Right ventricle myocardium superior (tissue), 1 donor: Measurements from ENCODE around the gene C11orf21. TPM values are rescaled to one million over a fixed set of nuclear protein-coding genes. Genes with fewer than 3 reads are reported as not detected.
"Not testable (repeated sequence)": the region's sequence is repeated elsewhere in the genome, so short reads cannot be mapped to it uniquely, and the experiment has no call there.

Experiments used
- ATAC-seq: fragments of 200-7000 bp; cut with Tn5 transposase; one replicate; pipeline ENCODE4 v1.9.1; 2020; ENCODE audit warnings: mild to moderate bottlenecking; ENCODE audit not compliant: poor library complexity
- DNase-seq: peaks from one replicate; pipeline ENCODE4 v3.0.0-alpha.2; 2020
- intact Hi-C: fragments of 100-400 bp; cut with DNase I; formaldehyde crosslinking; loops from one replicate; pipeline ENCODE4 v1.11.2; 2022
- long read RNA-seq: library from polyadenylated mRNA; unstranded; transcript quantifications from one replicate; pipeline ENCODE4 v2.0.0, GENCODE V29; 2021
- total RNA-seq: library from RNA; stranded (reverse); fragmentation: NEBNext Ultra II Directional; extraction: Animal tissue kit (Norgen Biotek cat#: 25700); gene quantifications from one replicate; pipeline ENCODE4 v1.2.1, GENCODE V29; 2021
- donor health status: DM: no; HTN: yes; CAD: no; lungs with severe emphysema.

Gene C11orf21
- total RNA-seq: 43.6 TPM
- long read RNA-seq, transcript C11orf21-201 (4 exons, 2,956 nt): major isoform, 33 of 134 reads
- long read RNA-seq, partial matches to known transcripts: 25 of 134 reads
- long read RNA-seq, other reads (novel, unspliced or antisense): 75 of 134 reads

DNA sequence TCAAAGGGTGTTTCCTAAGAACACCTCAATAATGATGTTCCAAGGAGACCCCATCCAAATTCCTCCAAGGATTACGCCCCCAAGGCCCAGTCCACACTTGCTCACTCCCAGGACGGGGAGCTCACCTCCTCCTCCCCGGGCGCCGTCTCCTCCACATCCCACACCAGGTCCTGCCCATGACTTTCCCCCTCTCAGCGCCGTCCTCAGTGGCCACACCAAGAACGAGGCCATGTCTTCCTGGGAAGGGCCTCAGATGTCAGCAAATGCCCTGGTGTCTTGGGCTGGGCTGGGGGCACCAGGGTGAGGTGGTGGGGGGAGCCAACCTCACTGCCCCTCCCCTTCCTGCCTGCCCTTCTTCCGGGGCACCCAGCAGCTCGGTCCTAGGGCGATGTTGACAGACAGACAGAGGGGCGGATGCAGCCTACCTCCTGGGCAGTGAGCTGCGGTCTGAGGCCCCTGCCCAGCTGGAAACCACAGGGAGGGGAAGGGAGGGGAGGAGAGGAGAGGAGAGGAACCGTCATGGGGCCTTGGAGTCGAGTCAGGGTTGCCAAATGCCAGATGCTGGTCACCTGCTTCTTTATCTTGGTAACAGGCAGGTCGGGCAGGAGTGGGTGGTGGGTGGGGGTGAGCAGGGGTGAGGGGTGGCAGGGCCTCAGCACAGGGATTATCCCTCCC, at the start of gene C11orf21, which contains the start of gene TSPAN32:
C11orf21 (minus strand) TSS at position 288 of the 675 bp plus-strand sequence; CDS start at position 178, 110 bp downstream.
TSPAN32 (plus strand) TSS at position 383 of the 675 bp plus-strand sequence; CDS start at position 520, 137 bp downstream.
- ATAC-seq (peak; percentile 40), DNase-seq (peak; percentile 80)
- intact Hi-C loops: loop anchor here (10.0 kb wide), 1 partner anchor 223 kb away; no protein-coding TSS in a partner anchor

DNA sequence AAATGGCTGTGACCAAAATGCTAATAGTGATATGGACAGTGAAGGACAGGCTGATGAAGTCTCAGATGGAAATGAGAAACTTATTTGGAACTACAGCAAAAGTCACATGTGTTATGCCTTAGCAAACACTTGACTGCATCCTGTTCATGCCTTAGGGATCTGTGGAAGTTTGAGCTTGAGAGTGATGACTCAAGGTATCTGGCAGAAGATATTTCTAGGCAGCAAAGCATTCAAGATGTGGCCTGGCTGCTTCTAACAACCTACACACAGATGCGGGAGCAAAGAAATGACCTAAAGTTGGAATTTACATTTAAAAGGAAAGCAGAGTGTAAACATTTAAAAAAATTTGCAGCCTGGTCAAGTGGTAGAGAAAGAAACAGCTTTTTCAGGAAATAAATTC, 47.3 kb upstream of the C11orf21 start:
- DNase-seq: no peak
- intact Hi-C loops: no loop called here
- no peak for ATAC-seq

DNA sequence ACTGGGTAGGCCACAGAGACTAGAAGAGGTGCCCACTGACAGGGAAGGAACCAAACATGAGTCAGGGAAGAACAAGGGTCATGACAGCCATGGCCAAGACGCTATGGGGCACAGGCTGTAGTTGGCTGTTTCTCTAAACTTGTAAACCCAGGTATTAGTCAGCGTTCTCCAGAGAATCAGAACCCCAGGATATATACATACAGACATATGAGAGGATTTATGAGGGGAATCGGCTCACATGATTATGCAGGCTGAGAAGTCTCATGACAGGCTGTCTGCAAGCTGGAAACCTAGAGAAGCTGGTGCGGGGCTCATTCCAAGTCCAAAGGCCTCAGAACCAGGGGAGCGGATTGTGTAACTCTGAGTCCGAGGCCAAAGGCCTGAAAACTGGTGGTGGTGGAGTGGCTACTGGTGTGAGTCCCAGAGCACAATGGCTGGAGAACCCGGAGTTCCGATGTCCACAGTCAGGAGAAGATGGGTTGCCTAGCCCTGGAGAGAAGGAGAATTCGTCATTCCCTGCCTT, 45.7 kb upstream of the C11orf21 start:
- intact Hi-C loops: no loop called here
- DNase-seq (no peak), ATAC-seq (no peak)

DNA sequence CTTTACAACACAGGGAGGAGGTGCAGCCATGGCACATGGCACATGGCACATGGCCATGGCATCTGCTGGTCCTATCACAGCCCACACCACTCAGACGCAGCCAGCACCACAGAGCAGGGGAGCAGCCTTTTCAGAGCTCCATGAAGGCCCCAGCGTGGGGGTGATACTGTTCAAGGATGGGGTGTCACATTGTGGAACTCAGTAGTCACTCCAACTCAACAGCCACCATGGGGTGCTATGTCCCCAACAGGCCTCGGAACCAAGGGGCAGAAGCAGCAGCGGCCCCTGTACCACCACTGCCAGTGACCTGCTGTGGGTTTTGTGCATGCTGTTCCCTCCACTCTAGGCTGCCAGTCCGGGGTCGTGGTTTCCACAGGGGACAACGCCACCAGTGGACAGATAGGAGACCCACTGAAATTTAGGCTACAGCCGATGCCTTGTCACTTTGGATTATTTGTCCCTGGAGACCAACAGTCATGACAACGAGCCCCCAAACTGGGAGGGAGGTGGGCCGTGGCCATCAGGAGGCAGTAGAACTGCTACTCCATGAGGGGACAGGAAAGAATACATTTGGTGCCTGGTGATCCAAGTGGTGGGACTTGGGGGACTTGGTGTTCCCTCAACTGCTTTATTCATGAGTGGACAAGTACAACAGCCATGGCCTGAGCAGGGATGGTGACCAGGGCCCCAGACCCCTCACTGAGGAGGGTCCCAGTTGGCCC, 45.0 kb upstream of the C11orf21 start:
- DNase-seq (no peak), ATAC-seq (no peak)
- intact Hi-C loops: no loop called here

DNA sequence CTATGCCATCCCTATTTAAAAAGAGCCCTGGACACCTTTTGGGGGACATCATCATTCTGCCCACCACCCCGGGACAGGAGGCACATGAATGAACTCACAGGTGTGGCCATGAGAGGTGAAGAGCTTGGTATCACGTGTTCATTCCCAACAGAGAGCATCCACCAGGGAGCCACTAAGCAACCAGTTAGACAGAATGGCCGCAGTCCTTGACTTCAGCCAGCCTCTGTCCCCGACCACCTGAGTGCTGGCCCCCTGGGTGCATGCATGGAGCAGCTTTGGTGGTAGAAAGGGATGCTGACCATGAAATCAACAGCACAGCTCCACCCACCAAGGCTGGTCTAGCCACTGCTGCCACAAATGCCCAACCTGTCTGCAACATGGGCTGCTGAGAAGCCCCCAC, 44.3 kb upstream of the C11orf21 start:
- DNase-seq: no peak
- no peak for ATAC-seq
- intact Hi-C loops: no loop called here

DNA sequence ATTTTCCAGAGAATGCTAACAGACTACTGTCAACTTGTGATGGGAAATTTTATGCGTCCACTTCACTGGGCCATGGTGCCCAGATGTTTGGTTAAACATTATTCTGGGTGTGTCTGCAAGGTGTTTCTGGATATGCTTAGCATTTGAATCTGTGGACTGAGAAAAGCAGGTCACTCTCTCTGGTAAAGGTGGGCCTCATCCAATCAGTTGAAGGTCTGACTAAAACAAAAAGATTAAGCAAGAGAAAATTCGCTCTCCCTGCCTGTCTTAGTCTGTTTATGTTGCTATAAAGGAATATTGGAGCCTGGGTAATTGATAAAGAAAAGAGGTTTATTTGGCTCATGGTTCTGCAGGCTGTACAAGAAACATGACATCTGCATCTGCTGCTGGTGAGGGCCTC, 43.3 kb upstream of the C11orf21 start:
- intact Hi-C loops: no loop called here
- no peak for ATAC-seq
- DNase-seq: no peak

DNA sequence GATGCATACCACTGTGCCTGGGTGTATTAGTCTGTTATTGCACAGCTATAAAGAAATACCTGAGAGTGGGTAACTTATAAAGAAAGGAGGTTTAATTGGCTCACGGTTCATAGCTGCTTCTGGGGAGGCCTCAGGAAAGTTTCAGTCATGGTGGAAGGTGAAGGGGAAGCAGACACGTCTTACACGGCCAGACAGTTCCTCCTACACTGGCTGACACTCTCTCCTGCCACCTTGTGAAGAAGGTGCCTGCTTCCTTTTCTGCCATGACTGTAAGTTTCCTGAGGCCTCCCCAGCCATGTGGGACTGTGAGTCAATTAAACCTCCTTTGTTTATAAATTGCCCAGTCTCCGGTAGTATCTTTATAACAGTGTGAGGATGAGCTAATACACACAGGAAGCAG, 41.8 kb upstream of the C11orf21 start:
- intact Hi-C loops: no loop called here
- DNase-seq (no peak), ATAC-seq (no peak)

DNA sequence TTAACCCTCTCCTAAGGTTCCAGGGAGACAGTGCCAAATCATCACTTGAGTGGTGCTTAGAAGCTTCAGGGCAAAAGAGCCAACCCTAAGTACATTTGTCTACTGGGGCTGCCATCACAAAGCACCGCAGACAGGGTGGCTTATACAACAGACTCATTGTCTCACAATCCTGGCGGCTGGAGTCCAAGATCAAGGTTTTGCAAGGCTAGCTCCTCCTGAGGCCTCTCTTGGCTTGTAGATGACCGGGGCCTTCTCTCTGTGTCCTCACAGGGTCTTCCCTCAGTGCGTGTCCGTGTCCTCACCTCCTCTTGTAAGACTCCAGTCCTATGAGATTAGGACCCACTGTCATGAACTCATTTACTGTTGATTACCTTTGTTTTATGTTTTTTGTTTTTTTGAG, 41.3 kb upstream of the C11orf21 start:
- peak; percentile 46 for ATAC-seq
- intact Hi-C loops: no loop called here
- no peak for DNase-seq

DNA sequence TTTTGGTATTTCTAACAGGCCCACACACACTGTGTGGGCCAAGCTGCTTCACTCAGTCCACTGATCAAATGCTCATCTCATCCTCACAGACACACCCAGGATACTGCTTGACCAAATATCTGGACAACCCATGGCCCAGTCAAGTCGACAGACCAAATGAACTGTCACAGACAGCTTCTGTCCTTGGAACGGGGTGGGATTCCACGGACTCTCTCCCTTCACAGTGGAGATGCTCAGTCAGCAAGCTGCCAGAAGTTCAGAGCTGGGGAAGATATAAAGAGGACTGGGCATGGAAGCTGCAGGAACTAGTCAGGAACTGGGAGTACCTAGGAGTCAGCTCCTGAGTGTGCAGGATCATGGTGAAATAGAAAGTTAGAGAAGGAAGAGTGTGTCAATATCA, 40.8 kb upstream of the C11orf21 start:
- intact Hi-C loops: no loop called here

DNA sequence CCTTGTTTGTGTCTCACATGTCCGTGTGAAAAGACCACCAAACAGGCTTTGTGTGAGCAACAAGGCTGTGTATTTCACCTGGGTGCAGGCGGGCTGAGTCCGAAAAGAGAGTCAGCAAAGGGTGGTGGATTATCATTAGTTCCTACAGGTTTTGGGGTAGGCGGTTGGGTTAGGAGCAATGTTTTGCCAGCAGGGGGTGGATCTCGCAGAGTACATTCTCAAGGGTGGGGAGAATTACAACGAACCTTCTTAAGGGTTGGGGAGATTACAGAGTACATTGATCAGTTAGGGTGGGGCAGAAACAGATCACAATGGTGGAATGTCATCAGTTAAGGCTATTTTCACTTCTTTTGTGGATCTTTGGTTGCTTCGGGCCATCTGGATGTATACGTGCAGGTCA, 37.0 kb upstream of the C11orf21 start:
- ATAC-seq, DNase-seq, intact Hi-C loops: not testable (repeated sequence)

More for the DNA sequence above, 40.8 kb upstream of the C11orf21 start:
- DNase-seq (no peak), ATAC-seq (no peak)

DNA sequence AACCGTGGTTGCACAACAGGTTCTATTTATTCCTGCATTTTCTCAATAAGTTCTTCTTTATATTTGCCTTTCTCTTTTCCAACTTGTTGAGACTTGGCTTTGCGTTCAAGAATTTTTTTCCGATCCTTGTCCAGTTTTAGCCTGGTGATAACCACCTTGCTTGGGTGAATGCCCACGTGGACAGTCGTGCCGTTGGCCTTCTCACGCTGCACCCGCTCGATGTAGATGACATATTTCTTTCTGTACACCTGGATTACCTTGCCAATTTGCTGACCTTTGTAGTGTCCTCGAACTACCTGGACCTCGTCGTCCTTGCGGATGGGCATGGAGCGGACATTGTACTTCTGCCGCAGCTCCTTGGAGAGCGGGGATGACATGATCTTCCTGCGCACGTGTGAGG, 33.6 kb upstream of the C11orf21 start:
- intact Hi-C loops, DNase-seq, ATAC-seq: not testable (repeated sequence)

DNA sequence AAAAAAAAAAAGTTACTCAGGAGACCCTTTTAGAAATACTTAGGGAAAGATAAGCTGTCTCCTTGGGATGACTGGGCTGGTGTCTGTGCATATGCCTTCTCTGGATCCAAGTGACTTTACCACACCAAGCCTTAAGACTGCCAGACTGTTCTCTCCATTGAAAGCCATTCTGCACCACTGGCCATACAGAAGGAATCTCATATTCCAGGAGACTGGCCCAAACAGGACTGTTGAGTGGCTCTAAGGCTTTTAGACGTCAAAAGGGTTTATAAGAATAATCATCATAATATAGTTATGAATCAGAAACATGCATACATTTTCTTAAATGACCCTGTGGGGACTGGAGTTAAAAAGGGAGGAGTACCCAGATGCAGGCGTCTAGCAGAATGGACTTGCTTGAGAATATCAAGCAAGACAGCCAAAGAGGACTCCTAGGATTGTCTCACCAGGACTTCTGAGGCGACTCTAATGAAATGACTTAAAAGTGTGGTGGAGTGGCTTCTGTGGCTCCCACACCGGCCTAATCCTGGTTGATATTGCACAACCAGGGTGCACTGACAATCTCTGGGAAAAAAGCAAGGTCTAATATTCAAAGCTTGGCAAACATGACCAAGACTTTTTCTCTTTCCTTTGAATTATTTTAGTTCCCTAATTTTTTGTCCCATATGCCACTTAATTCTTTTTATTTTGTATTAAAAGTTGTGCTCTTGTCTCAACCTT, 31.9 kb upstream of the C11orf21 start:
- intact Hi-C loops, ATAC-seq, DNase-seq: not testable (repeated sequence)

DNA sequence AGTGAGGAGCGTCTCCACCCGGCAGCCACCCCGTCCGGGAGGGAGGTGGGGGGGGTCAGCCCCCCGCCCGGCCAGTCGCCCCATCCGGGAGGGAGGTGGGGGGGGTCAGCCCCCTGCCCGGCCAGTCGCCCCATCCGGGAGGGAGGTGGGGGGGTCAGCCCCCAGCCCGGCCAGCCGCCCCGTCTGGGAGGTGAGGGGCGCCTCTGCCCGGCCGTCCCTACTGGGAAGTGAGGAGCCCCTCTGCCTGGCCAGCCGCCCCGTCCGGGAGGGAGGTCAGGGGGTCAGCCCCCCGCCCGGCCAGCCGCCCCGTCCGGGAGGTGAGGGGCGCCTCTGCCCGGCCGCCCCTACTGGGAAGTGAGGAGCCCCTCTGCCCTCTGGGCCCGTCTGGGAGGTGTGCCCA, 30.9 kb upstream of the C11orf21 start:
- intact Hi-C loops, ATAC-seq, DNase-seq: not testable (repeated sequence)

DNA sequence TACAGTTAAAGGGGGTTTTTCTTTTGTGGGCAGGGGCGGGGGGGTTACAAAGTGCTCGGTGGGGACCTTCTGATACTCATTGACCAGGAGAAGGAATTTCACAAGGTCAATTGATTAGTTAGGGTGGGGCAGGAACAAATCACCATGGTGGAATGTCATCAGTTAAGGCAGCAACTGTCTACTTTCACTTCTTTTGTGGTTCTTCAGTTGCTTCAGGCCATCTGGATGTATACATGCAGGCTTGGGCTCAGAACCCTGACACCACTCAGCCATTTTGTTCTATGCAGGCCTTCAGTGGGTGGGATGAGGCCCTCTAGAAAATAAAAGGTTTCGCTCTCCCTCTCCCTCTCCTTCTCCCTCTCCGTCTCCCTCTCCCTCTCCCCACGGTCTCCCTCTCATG, 29.7 kb upstream of the C11orf21 start:
- intact Hi-C loops: no loop called here
- ATAC-seq: no peak
- DNase-seq: no peak

DNA sequence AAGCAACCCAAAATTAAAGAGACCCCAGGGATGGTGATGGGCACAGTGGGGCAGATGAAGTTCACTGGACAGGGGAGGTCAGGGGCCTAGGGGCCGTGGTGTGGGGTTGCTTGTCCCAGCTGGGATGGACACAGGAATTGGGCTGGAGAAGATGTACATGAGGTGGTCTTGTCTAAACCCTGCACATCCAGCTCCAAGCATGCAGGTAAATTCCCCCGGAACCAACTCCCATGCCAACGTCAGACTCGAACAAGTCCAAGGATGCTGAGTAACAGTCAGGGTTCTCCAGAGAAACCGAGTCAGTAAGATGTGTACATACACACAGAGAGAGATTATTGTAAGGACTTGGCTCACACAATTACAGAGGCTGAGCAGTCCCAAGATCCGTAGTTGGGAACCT, 29.0 kb upstream of the C11orf21 start:
- ATAC-seq: no peak
- DNase-seq: no peak
- intact Hi-C loops: no loop called here

DNA sequence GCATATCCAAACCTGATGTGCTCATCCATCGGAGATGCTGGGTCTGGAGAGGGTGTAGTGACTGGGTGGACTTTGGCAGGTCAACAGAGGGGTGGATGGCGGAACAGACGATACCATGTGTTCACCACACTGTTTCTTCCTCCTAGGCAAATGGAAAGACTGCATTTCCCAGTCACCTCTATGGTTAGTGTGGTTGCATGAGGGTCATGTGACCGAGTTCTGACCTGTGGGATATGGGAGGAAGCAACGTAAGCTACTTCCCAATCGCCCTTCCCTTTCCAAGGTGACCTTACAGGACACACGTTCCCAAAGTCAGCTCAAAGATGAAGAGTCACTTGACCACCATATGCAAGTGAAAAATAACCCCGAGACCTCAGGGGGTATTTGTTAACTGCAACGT, 27.8 kb upstream of the C11orf21 start:
- intact Hi-C loops: loop anchor here (5.0 kb wide), 1 partner anchor 33 kb away; no protein-coding TSS in a partner anchor
- DNase-seq: no peak
- ATAC-seq: no peak

DNA sequence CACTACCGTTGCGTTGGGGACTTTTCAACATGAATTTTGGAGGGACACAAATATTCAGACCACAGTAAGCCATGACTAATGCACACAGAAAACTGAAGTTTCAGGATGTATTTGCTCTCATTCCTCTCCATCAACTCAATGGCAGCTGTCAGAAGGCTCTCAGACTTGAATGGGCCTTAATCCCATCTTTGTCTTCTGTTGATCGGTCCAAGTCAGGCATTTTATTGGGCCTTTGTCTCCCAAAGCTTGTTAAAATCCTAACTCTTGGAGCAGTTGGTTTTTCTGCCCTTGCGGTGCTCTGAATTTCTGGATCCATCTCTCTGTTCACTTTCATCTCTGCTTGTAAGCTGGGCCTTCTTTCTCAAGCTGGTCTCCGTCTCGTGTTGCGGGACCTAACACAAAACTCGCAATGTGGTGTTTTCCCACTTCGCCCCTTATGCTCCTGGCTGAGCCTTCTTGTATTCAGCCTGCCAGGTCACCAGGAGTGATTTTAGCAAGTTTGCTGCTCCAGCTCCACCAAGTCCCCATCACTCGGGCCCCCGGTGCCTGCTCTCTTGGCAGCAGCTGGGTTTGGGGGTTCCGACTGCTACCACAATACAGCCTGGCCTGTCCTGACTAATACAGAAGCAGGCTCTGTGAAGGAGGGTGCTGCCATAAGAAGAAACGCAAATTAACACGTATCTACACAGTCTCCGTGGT, 27.1 kb upstream of the C11orf21 start:
- DNase-seq: no peak
- ATAC-seq: no peak
- intact Hi-C loops: loop anchor here (5.0 kb wide), 1 partner anchor 33 kb away; no protein-coding TSS in a partner anchor

DNA sequence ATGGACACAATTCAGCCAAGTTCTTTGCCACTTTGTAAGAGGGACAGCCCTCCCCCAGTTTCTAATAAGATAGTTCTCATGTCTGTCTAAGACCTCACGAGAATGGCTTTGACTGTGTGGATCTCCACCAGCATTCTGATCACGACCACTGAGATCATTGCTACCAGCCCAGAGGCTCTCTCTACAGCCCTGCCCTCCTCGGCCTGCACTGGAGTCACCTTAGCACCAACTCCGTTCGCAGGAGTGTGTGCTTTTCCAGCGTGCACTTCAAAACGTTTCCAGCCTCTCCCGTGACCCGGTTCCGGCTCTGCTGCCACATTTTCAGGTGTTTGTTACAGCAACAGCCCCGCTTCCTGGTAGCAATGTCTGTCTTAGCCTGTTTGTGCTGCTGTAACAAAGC, 26.3 kb upstream of the C11orf21 start:
- intact Hi-C loops: loop anchor here (5.0 kb wide), 1 partner anchor 34 kb away; no protein-coding TSS in a partner anchor
- ATAC-seq (no peak), DNase-seq (no peak)
